Measurements from ENCODE around the gene C10orf120.

Gene C10orf120

DNA sequence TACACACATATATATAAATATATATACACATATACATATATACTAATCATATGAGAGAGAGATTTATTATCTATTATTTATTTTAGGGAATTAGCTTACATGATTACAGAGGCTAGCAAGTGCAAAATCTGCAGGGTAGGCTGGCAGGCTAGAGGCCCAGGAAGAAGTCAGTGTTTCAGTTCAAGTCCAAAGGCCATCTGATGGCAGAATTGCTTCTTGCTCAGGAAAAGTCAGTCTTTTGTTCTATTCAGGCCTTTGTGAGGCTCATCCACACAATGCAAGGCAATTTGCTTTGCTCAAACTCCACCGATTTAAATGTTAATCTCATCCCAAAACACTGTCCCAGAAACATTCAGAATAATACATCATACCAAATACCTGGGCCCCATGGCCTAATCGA is 2.6 kb upstream of the C10orf120 start:
- no peak for DNase-seq

DNA sequence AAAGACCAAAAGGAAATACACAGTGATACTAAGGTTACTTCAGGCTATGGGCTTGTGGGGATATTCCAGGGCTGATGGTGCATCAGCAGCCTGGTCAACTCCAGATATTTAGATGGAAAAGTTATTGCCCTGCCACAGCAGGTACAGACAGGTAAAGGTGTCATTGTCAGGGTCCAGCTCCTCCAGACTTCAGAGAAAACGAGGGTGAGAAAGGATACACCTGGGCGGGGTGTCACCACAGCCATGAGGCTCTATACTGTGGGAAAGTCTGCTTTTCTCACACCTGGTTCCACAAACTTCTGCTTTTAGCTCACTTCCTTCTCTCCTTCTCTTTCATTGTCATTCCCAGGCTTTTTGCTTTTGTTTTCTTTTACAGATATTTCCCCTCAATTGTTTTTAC is 2.0 kb upstream of the C10orf120 start:
- DNase-seq = no peak

- DNase-seq = no peak
Measured at GRCh38 chr10:122696687-122697086, 3.0 kb downstream of the C10orf120 start.

DNA sequence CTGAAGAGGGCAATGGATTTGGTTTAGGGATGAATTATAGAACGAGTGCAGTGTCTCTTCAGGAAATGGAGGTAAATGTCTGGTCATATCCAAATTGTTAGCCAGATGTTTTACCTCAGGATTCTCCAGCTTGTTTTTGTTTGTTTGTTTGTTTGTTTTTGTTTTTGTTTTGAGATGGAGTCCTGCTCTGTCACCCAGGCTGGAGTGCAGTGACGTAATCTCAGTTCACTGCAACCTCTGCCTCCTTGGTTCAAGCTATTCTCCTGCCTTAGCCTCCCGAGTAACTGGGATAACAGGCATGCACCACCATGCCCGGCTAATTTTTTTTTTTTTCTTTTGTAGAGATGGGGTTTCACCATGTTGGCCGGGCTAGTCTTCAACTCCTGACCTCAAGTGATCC is 6.9 kb downstream of the C10orf120 start:
- DNase-seq = no peak

- DNase-seq = no peak
Measured at GRCh38 chr10:122689146-122689820, 10.4 kb downstream of the C10orf120 start.

- no peak for DNase-seq
Measured at GRCh38 chr10:122688293-122688989, 11.2 kb downstream of the C10orf120 start.

DNA sequence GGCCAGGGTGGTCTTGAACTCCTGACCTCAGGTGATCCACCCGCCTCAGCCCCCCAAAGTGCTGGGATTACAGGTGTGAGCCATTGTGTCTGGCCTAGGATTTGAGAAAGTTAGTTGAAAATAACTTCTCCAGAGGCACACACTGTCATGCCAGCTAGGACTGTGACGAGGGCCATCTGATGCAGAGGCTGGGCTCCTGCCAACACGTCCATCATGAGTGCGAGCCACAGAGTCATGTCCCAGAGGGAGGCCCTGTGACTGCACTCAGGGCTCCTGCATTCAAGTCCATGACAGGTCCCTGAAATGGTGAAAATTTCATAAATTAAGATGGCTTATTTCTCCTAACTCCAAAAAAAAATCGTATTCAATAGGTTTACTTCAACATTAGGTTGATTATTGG is 17.1 kb downstream of the C10orf120 start:
- DNase-seq = no peak

DNA sequence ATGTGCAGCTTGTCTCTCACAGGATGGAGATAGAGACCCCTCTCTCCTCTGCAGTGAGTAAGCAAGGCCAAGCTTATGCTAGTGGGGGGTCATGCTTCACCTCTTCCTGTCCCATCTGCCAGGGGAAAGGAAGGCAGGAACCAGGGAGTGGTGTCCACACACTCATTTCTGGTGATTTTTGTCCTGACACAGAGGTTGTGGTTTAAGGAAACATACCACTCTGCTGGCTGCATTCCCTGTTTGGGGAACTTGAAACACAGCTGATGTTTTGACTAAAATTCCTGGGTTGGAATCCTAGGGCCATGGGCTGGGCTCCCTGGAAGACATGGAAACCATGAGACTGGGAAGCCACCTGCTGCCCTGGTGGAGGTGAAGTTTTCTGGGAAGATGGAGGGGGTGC is 21.4 kb downstream of the C10orf120 start:
- no peak for DNase-seq

GRCh38 chr10:122675278-122675677 is 24.4 kb downstream of the C10orf120 start:
- no peak for DNase-seq

DNA sequence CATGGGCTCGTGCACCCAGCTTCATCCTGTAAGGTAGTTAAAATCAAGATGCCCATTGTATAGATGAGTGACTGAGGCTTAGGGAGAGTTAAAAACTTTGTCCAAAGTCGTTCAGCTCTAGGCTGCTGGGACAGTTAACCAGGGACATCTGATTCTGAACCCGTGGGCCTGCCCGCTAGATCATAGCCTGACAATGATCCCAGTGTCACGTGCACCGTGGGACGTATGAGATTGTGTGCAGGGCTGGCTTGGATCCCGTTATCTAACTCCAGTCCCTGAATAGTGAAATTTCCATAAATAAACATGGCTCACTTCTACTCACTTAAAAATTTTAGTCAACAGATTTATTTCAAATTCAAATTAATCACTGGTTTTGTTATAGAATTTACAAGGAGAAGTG is 24.9 kb downstream of the C10orf120 start:
- DNase-seq = no peak

GRCh38 chr10:122673731-122674130 is 25.9 kb downstream of the C10orf120 start:
- no peak for DNase-seq

- no peak for DNase-seq
Measured at GRCh38 chr10:122673269-122673668, 26.4 kb downstream of the C10orf120 start.

DNA sequence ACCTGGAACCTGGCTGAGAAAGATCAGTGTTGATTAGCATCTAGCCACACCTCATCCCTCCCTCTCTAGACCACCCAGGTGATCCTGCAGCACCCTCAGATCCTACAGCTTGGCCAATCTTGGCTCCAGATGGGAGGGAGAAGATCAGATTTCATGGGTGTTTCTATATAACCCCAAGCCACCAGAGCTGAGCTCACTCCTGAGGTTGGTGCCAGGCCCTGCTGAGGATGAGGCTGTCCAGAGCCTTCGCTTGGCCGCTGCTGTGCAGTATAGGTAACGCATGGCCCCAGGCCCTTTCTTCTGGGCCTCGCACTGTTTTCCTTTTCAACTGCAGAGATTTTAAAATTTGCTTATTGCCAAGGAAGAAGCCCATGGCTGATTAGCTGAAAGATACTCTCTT is 27.0 kb downstream of the C10orf120 start:
- no peak for DNase-seq

GRCh38 chr10:122671355-122671754 is 28.3 kb downstream of the C10orf120 start:
- DNase-seq = no peak

DNA sequence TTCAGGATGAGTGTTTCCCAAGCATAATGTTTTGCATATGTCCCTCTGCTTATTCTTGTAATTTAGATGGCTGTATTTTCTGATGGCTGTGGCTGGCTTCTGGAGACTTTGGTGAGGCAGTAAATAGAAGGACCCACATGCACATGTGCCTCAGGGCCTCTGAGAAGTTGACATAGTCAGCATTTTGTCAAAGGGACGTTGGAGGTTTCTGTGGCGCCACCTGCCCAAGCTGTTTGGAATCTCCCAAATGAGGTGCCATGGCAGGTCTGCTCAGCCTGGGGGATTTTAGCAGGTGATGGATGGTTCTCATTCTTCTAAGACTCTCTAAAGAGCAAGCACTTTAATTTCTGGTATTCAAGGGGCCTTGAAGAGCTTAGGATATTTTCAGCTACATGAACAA is 29.8 kb downstream of the C10orf120 start:
- no peak for DNase-seq

- no peak for DNase-seq
Measured at GRCh38 chr10:122669045-122669444, 30.6 kb downstream of the C10orf120 start.

DNA sequence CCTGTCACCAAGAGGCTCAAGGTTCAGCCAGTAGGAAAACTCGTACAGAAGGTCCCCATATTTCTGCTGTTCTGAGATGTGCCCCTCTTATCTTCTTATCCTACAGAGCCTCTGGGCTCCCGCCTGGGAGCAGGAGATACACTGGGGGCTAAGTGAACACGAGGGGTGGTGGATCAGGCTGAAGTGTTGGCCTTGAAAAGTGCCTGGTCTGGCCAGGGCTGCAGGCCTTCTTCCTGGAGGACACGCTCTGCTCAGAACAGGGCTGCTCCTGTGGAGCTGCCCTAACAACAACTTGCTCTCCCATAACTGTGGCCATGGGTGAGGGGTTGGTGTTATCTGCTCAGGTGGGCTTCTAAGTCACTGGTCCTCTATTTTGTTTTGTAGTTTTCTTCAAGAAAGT is 33.7 kb downstream of the C10orf120 start:
- no peak for DNase-seq

DNA sequence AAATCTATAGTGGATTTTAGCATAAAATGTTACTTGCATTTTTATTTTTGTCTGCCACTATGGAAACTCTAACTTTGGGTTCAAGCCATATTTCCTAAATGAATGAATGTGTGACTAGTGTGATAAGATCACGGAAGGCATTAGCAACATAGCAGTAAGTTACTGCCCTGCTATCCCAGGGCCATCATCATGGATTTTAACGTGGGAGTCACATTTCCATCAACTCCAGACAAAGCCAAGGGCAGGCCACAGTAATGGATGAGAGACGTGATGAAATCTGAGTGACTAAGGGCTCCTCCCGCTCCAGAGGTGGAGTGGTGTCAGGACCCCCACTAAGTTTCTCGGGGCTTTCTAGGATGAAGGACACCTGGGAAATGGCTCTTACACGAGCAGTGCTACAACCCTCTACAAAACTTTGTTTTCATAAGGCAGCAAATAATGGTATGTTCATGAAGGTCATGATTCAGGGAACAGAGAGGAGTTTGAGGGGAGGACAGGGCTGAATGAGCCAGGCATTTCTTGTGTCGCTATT is 34.3 kb downstream of the C10orf120 start:
- no peak for DNase-seq

- no peak for DNase-seq
Measured at GRCh38 chr10:122664501-122664900, 35.1 kb downstream of the C10orf120 start.

- no peak for DNase-seq
Measured at GRCh38 chr10:122663516-122664130, 36.0 kb downstream of the C10orf120 start.

- DNase-seq = no peak
Measured at GRCh38 chr10:122662231-122662630, 37.4 kb downstream of the C10orf120 start.

- DNase-seq = no peak
Measured at GRCh38 chr10:122660696-122661095, 39.0 kb downstream of the C10orf120 start.

DNA sequence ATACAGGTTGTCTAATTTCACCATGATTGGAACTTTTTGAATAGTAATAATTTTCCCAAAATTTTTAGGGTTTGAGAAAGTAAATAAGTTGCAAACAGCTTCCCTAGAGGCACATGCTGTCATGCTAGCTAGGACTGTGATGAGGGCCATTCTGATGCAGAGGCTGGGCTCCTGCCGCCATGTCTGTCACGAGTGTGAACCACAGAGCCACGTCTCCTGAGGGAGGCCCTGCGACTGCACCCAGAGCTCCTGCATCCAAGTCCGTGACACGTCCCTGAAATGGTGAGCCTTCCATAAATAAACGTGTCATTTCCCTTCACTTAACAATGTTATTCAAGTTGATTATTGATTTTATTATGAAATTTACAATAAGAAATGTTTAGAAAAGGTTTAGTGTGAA is 40.0 kb downstream of the C10orf120 start:
- DNase-seq = no peak

- DNase-seq = no peak
Measured at GRCh38 chr10:122659126-122659525, 40.5 kb downstream of the C10orf120 start.

Data from NCI-H2171 (cell line).